HUDEP-2 (cell line): Measurements from ENCODE around the gene DTHD1.

Source experiments
- DNase-seq, 76 experiments: peaks; one replicate each; lab custom pipeline; 2025; ENCODE audit not compliant: unreplicated experiment in 76 of 76; lab: John Stamatoyannopoulos, UW

The DTHD1 gene

GRCh38 chr4:36269101-36269500 is 12.3 kb upstream of the DTHD1 start:
- no peak for DNase-seq

- no peak for DNase-seq
Observed at GRCh38 chr4:36269533-36270173, 11.8 kb upstream of the DTHD1 start.

- no peak for DNase-seq
Observed at GRCh38 chr4:36273276-36273675, 8.1 kb upstream of the DTHD1 start.

- DNase-seq, result no peak
Observed at GRCh38 chr4:36274158-36274557, 7.3 kb upstream of the DTHD1 start.

- DNase-seq, result no peak
Observed at GRCh38 chr4:36277533-36277932, 3.9 kb upstream of the DTHD1 start.

- no peak for DNase-seq
Observed at GRCh38 chr4:36278789-36279188, 2.6 kb upstream of the DTHD1 start.

GRCh38 chr4:36280555-36280954 is 861 bp upstream of the DTHD1 start:
- no peak for DNase-seq

- DNase-seq, result no peak
Observed at GRCh38 chr4:36282503-36283030, 1.2 kb downstream of the DTHD1 start.

GRCh38 chr4:36283912-36284465 is 2.6 kb downstream of the DTHD1 start:
- no peak for DNase-seq

GRCh38 chr4:36285784-36286480 is 4.5 kb downstream of the DTHD1 start:
- DNase-seq, result no peak

GRCh38 chr4:36286481-36286871 is 5.1 kb downstream of the DTHD1 start:
- no peak for DNase-seq

GRCh38 chr4:36288731-36289426 is 7.5 kb downstream of the DTHD1 start:
- DNase-seq, result no peak

- DNase-seq, result no peak
Observed at GRCh38 chr4:36290641-36291040, 9.2 kb downstream of the DTHD1 start.

- no peak for DNase-seq
Observed at GRCh38 chr4:36292556-36293188, 11.3 kb downstream of the DTHD1 start.

GRCh38 chr4:36301127-36301526 is 19.7 kb downstream of the DTHD1 start:
- DNase-seq, result no peak

GRCh38 chr4:36303426-36304137 is 22.2 kb downstream of the DTHD1 start:
- DNase-seq, result no peak

- DNase-seq, result no peak
Observed at GRCh38 chr4:36304138-36304681, 22.8 kb downstream of the DTHD1 start.

- DNase-seq, result no peak
Observed at GRCh38 chr4:36308150-36308549, 26.7 kb downstream of the DTHD1 start.

GRCh38 chr4:36310216-36310615 is 28.8 kb downstream of the DTHD1 start:
- DNase-seq, result no peak

GRCh38 chr4:36310793-36311192 is 29.4 kb downstream of the DTHD1 start:
- DNase-seq, result no peak
